K562 (cell line): ENCODE measurements around the gene ERO1B. TPM values are rescaled to one million over a fixed set of nuclear protein-coding genes. Genes with fewer than 3 reads are reported as not detected.
A peak's percentile ranks its signal among the peaks of the same experiment; 100 is the strongest.

Experiments
- ATAC-seq: fragments of 200-7000 bp; cut with Tn5 transposase; 3 replicates; pipeline ENCODE4 v1.9.1; 2020; ENCODE audit warnings: moderate library complexity
- BruUV-seq: library from RNA; stranded (reverse); fragments of 400-500 nt; replicated peaks from 2 replicates; lab custom pipeline; 2021; lab: Mats Ljungman, UMichigan
- CTCF ChIA-PET: fragments of 300-600 bp; formaldehyde crosslinking; extraction: SDS; loops from one replicate; lab custom pipeline; 2021; ENCODE audit warnings: low intra/inter-chr PET ratio; lab: Yijun Ruan, JAX
- POLR2A ChIA-PET: fragments of 300-600, 350-650 bp; sonication (Branson Sonifier 250); formaldehyde crosslinking; extraction: SDS; loops from one replicate; lab custom pipeline; 2021; ENCODE audit warnings: antibody characterized with exemption, inconsistent platforms; lab: Yijun Ruan, JAX
- DNase-seq, 4 experiments: peaks; one replicate each; pipeline versions ENCODE4 v3.0.0 to v3.0.0-alpha.2; 2011 to 2018; ENCODE audit warnings: low spot score in 3 of 4, mixed read lengths in 3 of 4; ENCODE audit errors: extremely low read depth in 1 of 4
- FAIRE-seq: peaks from 2 replicates; lab custom pipeline; 2011; peaks lifted over from hg19 to GRCh38; lab: Jason Lieb, UNC
- H2AFZ ChIP-seq: 2 replicates; pipeline ENCODE4 v1.6.0; 2011; ENCODE audit warnings: low read depth, low read length, control low read depth, inconsistent platforms
- H3K27ac ChIP-seq: fragments of 200-600 bp; 3 replicates; pipeline ENCODE4 v1.8.0; 2011; ENCODE audit warnings: low read depth, mild to moderate bottlenecking, control low read depth, inconsistent platforms, low read length, moderate library complexity, mixed read lengths; ENCODE audit errors: extremely low read depth
- H3K27me3 ChIP-seq, 2 experiments: fragments of 300-600 bp in 1 of 2; 2 replicates in 1 of 2; 3 replicates in 1 of 2; pipeline versions ENCODE4 v1.6.0 to v1.8.0; 2011; ENCODE audit warnings: inconsistent platforms in 2 of 2, low read length in 2 of 2, mild to moderate bottlenecking in 1 of 2, mixed read lengths in 1 of 2, moderate library complexity in 1 of 2; ENCODE audit not compliant: control insufficient read depth in 2 of 2, insufficient read depth in 2 of 2
- H3K36me3 ChIP-seq: fragments of 300-600 bp; 3 replicates; pipeline ENCODE4 v1.8.0; 2011; ENCODE audit warnings: mild to moderate bottlenecking, low read length, inconsistent platforms; ENCODE audit not compliant: control insufficient read depth, insufficient read depth
- H3K4me1 ChIP-seq, 2 experiments: fragments of 200-600 bp in 1 of 2; replicated peaks in 1 of 2; 2 replicates in 1 of 2; 3 replicates in 1 of 2; pipeline versions ENCODE4 v1.5.1 to v1.8.0; 2011; ENCODE audit warnings: inconsistent platforms in 2 of 2, low read length in 2 of 2, mild to moderate bottlenecking in 1 of 2, mixed read lengths in 1 of 2, moderate library complexity in 1 of 2; ENCODE audit not compliant: control insufficient read depth in 2 of 2, insufficient read depth in 2 of 2
- H3K4me2 ChIP-seq: 2 replicates; pipeline ENCODE4 v1.6.1; 2011; ENCODE audit warnings: low read length, control low read depth, inconsistent platforms, mixed read lengths; ENCODE audit not compliant: insufficient read depth
- H3K4me3 ChIP-seq: fragments of 200-600 bp; sonication (generic), shearing (Covaris generic); 2 replicates; pipeline ENCODE4 v1.5.1; 2016; ENCODE audit warnings: control low read depth, inconsistent platforms
- H3K79me2 ChIP-seq: fragments of 200-600 bp; 3 replicates; pipeline ENCODE4 v1.8.0; 2011; ENCODE audit warnings: low read length, inconsistent platforms; ENCODE audit not compliant: control insufficient read depth, insufficient read depth
- H3K9ac ChIP-seq, 2 experiments: 2 replicates each; pipeline versions ENCODE4 v1.6.0 to v1.6.1; 2011; ENCODE audit warnings: low read depth in 2 of 2, low read length in 2 of 2, control low read depth in 1 of 2, inconsistent platforms in 1 of 2, mild to moderate bottlenecking in 1 of 2, mixed read lengths in 1 of 2; ENCODE audit not compliant: insufficient read depth in 1 of 2
- H3K9me1 ChIP-seq: one replicate; pipeline ENCODE4 v1.6.0; 2011; ENCODE audit warnings: inconsistent platforms, mild to moderate bottlenecking, low read length, moderate library complexity; ENCODE audit not compliant: control insufficient read depth, insufficient read depth
- H3K9me3 ChIP-seq: replicated peaks from 2 replicates; pipeline ENCODE4 v1.5.1; 2011; ENCODE audit warnings: low read depth, low read length, inconsistent platforms; ENCODE audit not compliant: control insufficient read depth, insufficient read depth
- H4K20me1 ChIP-seq: replicated peaks from 2 replicates; pipeline ENCODE4 v1.6.1; 2011; ENCODE audit warnings: low read length, inconsistent platforms, mixed read lengths; ENCODE audit not compliant: control insufficient read depth, insufficient read depth
- COPS2 ChIP-seq: fragments of 450-650 bp; conservative IDR thresholded peaks from 2 replicates; pipeline ENCODE4 v1.6.1; 2016; ENCODE audit warnings: mild to moderate bottlenecking, moderate library complexity
- DACH1 ChIP-seq: fragments of 450-650 bp; IDR thresholded peaks from 2 replicates; pipeline ENCODE4 v1.6.1; 2018; ENCODE audit not compliant: partially characterized antibody
- GABPA ChIP-seq: fragments of 200-800 bp; sonication (Bioruptor generic); conservative IDR thresholded peaks from 2 replicates; pipeline ENCODE4 v1.6.1; 2016; ENCODE audit warnings: low read depth, missing genetic modification characterization, missing compliant biosample characterization
- LCOR ChIP-seq: sonication (generic); formaldehyde crosslinking; IDR thresholded peaks from 2 replicates; pipeline ENCODE4 v1.8.0; 2022; ENCODE audit warnings: mild to moderate bottlenecking, missing genetic modification reagents
- PURB ChIP-seq: sonication (generic); formaldehyde crosslinking; IDR thresholded peaks from 2 replicates; pipeline ENCODE4 v1.9.0; 2021; ENCODE audit warnings: low read depth, mild to moderate bottlenecking, missing genetic modification reagents
- RCOR1 ChIP-seq, 2 experiments: IDR thresholded peaks; 2 replicates each; pipeline ENCODE4 v1.6.1; 2012; ENCODE audit warnings: low read depth in 2 of 2, low read length in 2 of 2, borderline replicate concordance in 1 of 2, improper control_type of control experiment in 1 of 2
- RFX7 ChIP-seq: fragments of 250-450 bp; sonication (Bioruptor Pico); IDR thresholded peaks from 2 replicates; pipeline ENCODE4 v1.5.1; 2021; ENCODE audit warnings: mild to moderate bottlenecking
- SUPT5H ChIP-seq: fragments of 450-650 bp; IDR thresholded peaks from 2 replicates; pipeline ENCODE4 v1.6.1; 2016
- THRAP3 ChIP-seq: fragments of 450-650 bp; IDR thresholded peaks from 2 replicates; pipeline ENCODE4 v1.6.1; 2016; ENCODE audit warnings: mild to moderate bottlenecking, inconsistent platforms, borderline replicate concordance
- YY1 ChIP-seq, 3 experiments: IDR thresholded peaks; 2 replicates each; pipeline ENCODE4 v1.6.1; 2011; ENCODE audit warnings: low read length in 2 of 3, mild to moderate bottlenecking in 2 of 3, moderate library complexity in 2 of 3, borderline replicate concordance in 1 of 3, control low read depth in 1 of 3, low read depth in 1 of 3; ENCODE audit not compliant: insufficient read depth in 3 of 3, insufficient replicate concordance in 2 of 3, control insufficient read depth in 1 of 3, insufficient read length in 1 of 3; ENCODE audit errors: extremely low read depth in 1 of 3
- ZMIZ1 ChIP-seq, 2 experiments: fragments of 150-350 bp in 1 of 2; IDR thresholded peaks; 2 replicates each; pipeline ENCODE4 v1.6.1; 2012 to 2016; ENCODE audit warnings: low read depth in 2 of 2, low read length in 2 of 2, mild to moderate bottlenecking in 1 of 2, moderate library complexity in 1 of 2
- ZNF398 ChIP-seq: fragments of 250-450 bp; sonication (Bioruptor Pico); IDR thresholded peaks from 2 replicates; pipeline ENCODE4 v1.8.0; 2021; ENCODE audit warnings: moderate library complexity, mild to moderate bottlenecking, inconsistent platforms
- ZNF436 ChIP-seq: fragments of 250-450, 450-650 bp; sonication (Bioruptor Pico); formaldehyde crosslinking; IDR thresholded peaks from 2 replicates; pipeline ENCODE4 v1.7.0; 2020; ENCODE audit warnings: mild to moderate bottlenecking
- ZNF589 ChIP-seq: fragments of 200-800 bp; sonication (Bioruptor generic); IDR thresholded peaks from 2 replicates; pipeline ENCODE4 v1.6.1; 2016; ENCODE audit warnings: low read depth, missing genetic modification characterization, missing compliant biosample characterization
- whole genome bisulfite sequencing: fragments of 100-300 bp; shearing (Covaris generic); methylation state at CpG from one replicate; pipeline ENCODE4 v1.1.6; 2016; ENCODE audit warnings: low coverage, mixed read lengths; ENCODE audit not compliant: insufficient coverage; ENCODE audit errors: missing lambda C conversion rate; 5-methylcytosine and 5-hydroxymethylcytosine counted together
- in situ Hi-C: fragments of 300-500 bp; cut with MboI; formaldehyde crosslinking; loops from 4 replicates; pipeline ENCODE4 v1.15.0; 2018; ENCODE audit warnings: inconsistent platforms, mixed read lengths
- intact Hi-C: fragments of 100-400 bp; cut with micrococcal nuclease; formaldehyde crosslinking; loops from 2 replicates; pipeline ENCODE4 v1.14.2; 2022
- polyA plus RNA-seq, 8 experiments: library from polyadenylated mRNA; depleted of rRNA in 4 of 8; stranded (reverse) in 5 of 8; unstranded in 3 of 8; fragments of >200 nt; fragmentation: Nextera tagmentation in 2 of 8; fragmentation: Illumina TruSeq in 1 of 8; extraction: Ambion mirVana in 2 of 8; extraction: Trizol in 1 of 8; gene quantifications; 2 replicates each; pipeline versions ENCODE4 v1.2.1 to v1.2.3, GENCODE V29; 2011 to 2014; ENCODE audit warnings: inconsistent platforms in 1 of 8, missing spikeins in 1 of 8
- total RNA-seq, 7 experiments: library from RNA; depleted of rRNA in 6 of 7; stranded (reverse); fragments of >200 nt in 6 of 7; fragmentation: Illumina TruSeq in 2 of 7; extraction: Trizol in 2 of 7; gene quantifications; 2 replicates each; pipeline versions ENCODE4 v1.2.1 to v1.2.3, GENCODE V29; 2011 to 2021; ENCODE audit warnings: low replicate concordance in 1 of 7

The ERO1B gene
- total and polyA plus RNA-seq, 9 of the 15 experiments (the other 6 are each of a cell fraction or from before 2014, with no cell fraction given), result 0.59 to 6.4 (median 4.2) TPM

GRCh38 chr1:236287757-236288619, 6.2 kb upstream of the ERO1B start:
- BruUV-seq, result TSS peak; percentile 79
- Histone ChIP-seq H3K9me1 (no peaks in the 10 kb centered on the region), H3K4me2 (peak overlapping the region; percentile 74), H2AFZ (peak overlapping the region; percentile 95), H3K36me3 (no peaks in the 10 kb centered on the region), H3K9ac (no peak overlapping the region), H3K4me1 (peaks cover 0 to 19% of the 10 kb centered on the region in 2 experiments; a peak in 2 of 5 replicates), H4K20me1 (no peaks in the 10 kb centered on the region), H3K27ac (0 out of 3 replicates have a peak overlapping the region, but pooled peaks have one; percentile 11), H3K27me3 (no peaks in the 10 kb centered on the region), H3K79me2 (no peaks in the 10 kb centered on the region), H3K4me3 (peak overlapping the region; percentile 31), H3K9me3 (no peaks in the 10 kb centered on the region)
- DNase-seq (peak; percentile 56 to 96 (median 71)), ATAC-seq (peak; percentile 98), FAIRE-seq (peak; percentile 95)
- CTCF ChIA-PET, result no interaction called here
- in situ Hi-C loops (no loop called here), intact Hi-C loops (no loop called here)
- POLR2A ChIA-PET, result interaction anchor here (0.7 to 4.7 kb wide), 4 partner anchors 10 to 32 kb away, joined by 3 to 27 read pairs (median 12); no protein-coding TSS in a partner anchor
- 18% methylated on average over 22 of the region's 22 CpGs for WGBS
- TF ChIP-seq GABPA (tag) (0 out of 2 replicates have a peak, but pooled peaks have one; percentile 15), ZMIZ1 (IDR thresholded peaks at IDR 0.05; ENCODE audit: low read depth in 2 of 2, low read length in 2 of 2) (0 out of 4 replicates have a peak, but pooled peaks of 1 of the 2 experiments have one; percentile 18), ZNF589 (CRISPR knock-in tag) (peak; percentile 51; the same call in 1 of the 2 replicates), DACH1 (no peak), ZNF398 (CRISPR knock-in tag) (no peak), RCOR1 (IDR thresholded peaks at IDR 0.05; ENCODE audit: borderline replicate concordance in 1 of 2, low read depth in 2 of 2, low read length in 2 of 2) (peak in 1 of 2 experiments; percentile 41; a peak in 2 of 4 replicates), COPS2 (no peak), LCOR (CRISPR knock-in tag) (no peak), THRAP3 (0 out of 2 replicates have a peak, but pooled peaks have one; percentile 31), ZNF436 (CRISPR knock-in tag) (0 out of 2 replicates have a peak, but pooled peaks have one; percentile 13), PURB (CRISPR knock-in tag) (no peak), SUPT5H (peak; percentile 85), RFX7 (CRISPR knock-in tag) (no peak), YY1 (IDR thresholded peaks at IDR 0.05; ENCODE audit: borderline replicate concordance in 1 of 3, control insufficient read depth in 1 of 3, extremely low read depth in 1 of 3, insufficient read depth in 3 of 3, insufficient read length in 1 of 3, insufficient replicate concordance in 2 of 3, low read depth in 1 of 3, low read length in 2 of 3) (peak in 1 of 3 experiments; percentile 77)
